ENCODE results near the gene NPAS2. TPM values are rescaled to one million over a fixed set of nuclear protein-coding genes. Genes with fewer than 3 reads are reported as not detected.

The NPAS2 gene
- polyA plus RNA-seq, 1 donor: 10.6 TPM

DNA sequence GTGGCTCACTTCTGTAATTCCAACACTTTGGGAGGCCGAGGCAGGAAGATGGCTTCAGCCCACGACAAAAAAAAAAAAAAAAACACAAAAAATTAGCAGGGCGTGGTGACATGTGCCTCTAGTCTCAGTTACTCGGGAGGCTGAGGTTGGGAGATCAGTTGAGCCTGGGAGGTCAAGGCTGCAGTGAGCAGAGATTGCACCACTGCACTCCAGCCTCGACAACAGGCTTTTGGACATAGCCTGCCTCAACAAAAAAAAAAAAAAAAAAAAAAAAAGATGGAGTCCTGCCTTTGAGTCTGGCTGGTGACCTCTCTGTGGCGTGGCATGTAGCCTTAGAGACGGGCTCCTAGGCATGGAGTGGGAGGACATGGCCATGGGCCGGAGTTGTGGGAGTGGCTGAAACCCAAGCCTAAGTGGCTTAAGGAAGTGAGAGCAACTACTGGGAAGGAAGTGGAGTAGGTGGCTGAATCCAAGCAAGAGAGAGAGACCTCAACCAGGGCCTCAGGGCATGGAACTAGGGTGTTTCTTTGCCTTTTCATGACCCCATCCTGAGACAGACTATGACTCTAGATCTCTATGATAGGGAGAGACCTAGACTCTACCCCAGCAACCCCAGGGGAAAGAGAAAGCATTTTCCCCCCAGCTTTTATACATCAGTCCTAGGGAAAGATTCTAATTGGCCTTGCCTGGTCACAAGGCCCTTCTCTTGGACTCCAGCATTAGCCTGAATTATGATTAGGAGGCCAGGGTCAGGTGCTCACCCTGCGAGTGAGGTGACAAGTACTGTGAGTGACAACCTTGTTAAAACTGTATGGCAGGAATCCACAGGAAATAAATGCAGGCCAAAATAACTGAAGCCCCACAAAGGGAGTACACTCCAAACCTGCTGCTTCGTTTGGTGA is 34.2 kb downstream of the NPAS2 start:
- no peak for DNase-seq (ENCODE audit: low read depth)

DNA sequence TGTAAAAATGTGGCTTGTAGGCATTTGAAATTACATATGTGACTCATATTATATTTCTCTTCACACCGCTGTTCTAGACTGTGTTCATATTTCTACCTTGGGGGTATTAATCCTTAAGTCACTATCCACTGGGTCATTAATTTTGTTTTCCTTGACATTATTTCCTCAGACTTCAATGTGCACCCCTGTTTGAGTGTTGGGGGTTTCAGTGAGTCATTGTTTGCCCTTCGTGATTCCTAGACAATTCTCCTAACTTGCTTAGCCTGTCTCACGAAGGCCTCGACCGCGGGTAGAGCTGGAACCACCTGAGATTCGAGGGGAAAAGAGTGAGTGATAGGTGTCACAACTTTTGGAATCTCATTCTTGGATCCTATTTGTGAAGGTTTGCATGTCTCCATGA is 35.1 kb downstream of the NPAS2 start:
- no peak for DNase-seq (ENCODE audit: low read depth)

DNA sequence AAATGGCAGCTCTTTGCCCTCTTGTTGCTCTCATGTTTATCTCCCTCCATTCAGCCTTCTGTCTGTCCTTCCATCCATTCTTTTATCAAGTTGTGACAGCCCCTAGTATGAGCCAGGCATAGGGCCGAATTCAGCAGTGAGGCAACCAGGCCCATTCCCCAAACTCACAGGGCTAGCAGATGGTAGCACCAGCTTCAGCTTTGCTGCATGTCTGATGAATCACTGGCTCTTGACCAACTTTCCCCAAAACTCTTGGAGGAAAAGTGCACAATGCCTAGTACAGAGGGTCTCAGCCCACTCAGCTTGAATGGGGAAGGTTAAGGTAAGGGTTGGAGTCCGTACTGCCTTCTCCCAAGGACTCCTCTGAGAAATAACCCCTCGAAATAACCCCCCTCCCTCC is 35.7 kb downstream of the NPAS2 start:
- no peak for DNase-seq (ENCODE audit: low read depth)

DNA sequence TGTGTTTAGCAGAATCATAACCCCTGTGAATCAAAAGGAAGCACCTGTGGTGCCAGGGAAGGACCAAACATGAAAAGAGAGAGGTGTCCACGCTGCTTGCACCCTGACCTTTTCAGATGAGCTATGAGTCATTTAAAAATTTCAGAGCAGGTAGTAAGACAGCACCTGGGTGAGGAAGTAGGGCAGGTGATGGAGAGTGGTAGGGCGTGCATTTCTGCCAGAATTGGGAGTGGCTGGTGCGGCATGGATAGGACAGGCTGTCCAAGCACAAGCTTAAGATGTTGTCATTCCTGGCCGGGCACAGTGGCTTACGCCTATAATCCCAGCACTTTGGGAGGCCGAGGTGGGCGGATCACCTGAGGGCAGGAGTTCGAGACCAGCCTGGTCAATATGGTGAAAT is 36.8 kb downstream of the NPAS2 start:
- no peak for DNase-seq (ENCODE audit: low read depth)

DNA sequence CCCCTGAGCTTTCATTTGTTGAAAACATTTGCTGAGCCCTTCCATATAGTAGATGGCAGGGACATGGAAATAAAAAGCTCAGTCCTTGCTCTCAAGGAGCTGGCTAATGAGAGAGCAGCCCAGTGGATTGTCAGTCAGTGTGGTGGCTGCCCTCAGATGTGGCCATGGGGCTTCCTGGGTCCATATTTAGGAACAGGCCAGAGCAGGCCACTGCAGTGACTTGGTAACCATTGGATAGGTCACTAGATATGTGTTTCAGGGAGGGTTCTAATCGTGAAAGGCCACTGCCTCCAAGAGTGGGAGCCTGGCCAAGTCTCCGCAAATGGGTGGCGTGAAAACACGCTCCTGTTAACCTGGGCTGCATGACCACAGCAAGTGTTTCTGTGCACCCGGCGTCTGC is 37.4 kb downstream of the NPAS2 start:
- no peak for DNase-seq (ENCODE audit: low read depth)

DNA sequence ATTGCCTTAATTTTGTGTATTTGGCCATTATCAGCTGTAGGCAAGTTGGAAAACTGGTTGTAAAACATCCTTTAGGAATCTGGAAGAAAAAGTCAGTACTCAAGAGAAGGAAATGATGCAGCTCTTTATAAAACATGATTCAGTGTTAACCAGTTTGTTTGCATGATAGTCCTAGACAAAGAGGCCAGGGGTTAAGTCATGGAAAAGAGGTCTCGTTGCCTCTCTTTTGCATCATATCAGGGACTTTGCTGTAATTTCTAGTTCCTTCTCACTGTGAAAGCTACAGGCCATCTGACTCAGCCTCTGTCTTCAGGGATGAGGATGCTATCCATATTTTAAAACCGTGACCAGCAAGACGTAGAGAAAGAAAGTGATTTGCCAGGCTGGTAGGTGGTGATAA is 38.0 kb downstream of the NPAS2 start:
- no peak for DNase-seq (ENCODE audit: low read depth)

DNA sequence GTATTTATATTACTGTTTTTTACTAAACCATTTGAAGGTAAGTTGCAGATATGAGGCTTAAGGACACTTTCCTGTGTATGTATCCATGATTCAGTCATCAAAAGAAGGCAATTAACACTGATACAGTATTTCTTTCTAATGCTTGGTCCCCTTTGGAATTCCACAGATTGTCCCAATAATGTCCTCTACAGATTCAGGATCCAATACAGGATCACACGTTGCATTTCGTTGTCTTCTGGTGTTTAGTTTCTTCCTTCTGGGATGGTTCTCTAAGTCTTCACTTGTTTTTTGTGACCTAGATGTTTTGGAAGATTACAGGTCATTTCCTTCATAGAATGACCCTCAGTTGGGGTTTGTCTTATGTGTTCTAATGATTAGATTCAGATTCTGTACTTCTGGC is 40.0 kb downstream of the NPAS2 start:
- DNase-seq (ENCODE audit: low read depth): no peak

DNA sequence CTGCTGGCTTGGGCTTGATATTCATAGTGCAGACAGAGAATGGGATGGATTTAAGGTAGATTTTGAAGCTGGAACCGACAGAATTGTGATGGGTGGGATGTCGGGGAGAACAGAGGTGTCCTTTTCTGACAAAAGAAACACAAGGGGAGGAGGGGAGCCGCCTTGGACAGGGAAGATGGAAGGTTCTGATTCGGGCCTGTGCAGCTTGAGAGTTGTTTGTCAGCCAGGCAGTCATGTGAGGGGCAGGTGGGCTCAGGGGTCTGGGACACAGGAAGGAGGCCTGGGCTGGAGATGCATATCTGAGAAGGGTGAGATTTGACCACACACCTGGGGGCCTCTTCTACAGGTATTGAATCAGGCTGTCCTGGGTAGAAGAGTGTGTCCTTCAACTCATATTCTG is 41.4 kb downstream of the NPAS2 start:
- DNase-seq (ENCODE audit: low read depth): no peak

DNA sequence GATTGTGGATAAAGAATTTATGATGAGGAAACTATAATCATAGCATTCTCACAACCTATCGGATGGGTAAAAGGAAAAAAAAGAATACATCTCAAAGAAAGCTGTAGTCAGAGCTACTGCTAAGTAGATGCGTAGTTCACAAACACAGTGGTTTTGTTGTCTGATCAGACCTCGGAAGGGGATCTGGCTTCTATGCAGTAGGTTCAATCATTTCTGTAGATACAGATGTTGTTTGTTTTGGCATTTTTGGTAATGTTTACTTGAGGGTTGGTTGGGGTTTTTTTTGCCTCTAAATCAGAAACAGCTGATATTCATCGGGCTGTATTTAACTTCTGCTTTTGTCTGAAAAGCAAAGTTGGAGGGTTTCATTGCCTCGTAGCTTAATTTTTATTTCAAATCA is 42.1 kb downstream of the NPAS2 start:
- no peak for DNase-seq (ENCODE audit: low read depth)

DNA sequence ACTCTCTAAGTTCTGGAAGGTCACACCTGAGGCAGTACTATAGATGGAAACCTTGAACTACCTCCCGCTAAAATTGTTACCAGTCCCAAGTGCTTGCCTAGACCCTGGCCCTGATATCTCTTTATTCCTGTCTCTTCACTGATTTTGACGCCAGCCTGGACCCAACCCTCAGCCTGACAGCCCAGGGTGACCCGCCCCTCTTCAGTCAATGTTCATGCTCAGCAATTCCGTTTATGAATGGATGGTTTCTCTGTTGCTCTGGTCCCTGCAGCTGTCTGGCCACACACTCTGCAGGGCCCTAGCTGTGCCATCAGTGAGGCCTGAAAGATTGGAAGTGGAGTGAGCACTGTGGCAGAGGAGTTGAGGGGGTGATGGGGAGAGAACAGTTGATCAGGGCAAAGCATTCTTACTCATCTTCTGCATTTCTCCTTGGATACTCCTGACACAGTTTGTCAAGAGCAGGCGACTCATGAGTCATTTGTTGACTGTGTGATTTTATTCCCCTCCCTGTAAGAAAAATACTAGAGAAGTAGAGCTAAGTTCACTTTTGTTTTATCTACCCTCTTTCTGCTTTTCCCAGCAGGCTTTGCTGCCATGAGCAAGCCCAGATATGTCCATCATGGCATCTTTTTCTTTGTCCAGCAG is 46.0 kb downstream of the NPAS2 start:
- no peak for DNase-seq (ENCODE audit: low read depth)

DNA sequence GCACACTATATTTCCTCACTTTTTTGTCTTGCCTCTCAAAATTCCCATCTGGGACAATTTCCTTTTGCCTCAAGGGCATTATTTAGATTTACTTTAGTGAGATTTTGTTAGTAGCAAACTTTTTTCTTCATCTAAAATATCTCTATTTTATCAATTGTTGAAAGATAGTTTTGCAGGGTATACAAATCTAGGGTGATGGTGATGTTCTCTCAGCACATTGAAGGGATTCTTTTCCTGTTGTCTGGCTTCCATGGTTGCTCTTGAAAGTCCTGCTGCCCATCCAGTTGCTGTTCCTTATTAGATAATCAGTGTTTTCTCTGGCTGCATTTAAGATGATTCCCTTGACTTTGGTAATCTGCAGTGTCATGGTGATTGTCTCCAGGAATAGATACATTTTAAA is 48.1 kb downstream of the NPAS2 start:
- DNase-seq (ENCODE audit: low read depth): no peak

DNA sequence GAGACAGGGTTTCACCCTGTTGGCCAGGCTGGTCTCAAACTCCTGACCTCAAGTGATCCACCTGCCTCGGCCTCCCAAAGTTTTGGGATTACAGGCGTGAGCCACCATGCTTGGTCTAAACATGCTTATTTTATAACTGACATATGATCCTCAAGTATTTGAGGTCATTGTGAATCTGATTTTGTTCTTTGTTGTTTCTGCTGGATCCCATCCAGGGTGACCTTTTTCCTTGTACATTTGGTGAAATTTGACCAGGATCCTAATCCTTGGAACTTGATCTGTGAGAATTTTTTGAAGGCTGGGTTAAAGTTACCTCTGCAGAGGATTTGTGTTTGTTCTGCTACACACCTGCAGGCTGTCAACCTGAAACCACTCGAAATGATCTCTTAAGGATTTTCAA is 49.2 kb downstream of the NPAS2 start:
- DNase-seq (ENCODE audit: low read depth): no peak

DNA sequence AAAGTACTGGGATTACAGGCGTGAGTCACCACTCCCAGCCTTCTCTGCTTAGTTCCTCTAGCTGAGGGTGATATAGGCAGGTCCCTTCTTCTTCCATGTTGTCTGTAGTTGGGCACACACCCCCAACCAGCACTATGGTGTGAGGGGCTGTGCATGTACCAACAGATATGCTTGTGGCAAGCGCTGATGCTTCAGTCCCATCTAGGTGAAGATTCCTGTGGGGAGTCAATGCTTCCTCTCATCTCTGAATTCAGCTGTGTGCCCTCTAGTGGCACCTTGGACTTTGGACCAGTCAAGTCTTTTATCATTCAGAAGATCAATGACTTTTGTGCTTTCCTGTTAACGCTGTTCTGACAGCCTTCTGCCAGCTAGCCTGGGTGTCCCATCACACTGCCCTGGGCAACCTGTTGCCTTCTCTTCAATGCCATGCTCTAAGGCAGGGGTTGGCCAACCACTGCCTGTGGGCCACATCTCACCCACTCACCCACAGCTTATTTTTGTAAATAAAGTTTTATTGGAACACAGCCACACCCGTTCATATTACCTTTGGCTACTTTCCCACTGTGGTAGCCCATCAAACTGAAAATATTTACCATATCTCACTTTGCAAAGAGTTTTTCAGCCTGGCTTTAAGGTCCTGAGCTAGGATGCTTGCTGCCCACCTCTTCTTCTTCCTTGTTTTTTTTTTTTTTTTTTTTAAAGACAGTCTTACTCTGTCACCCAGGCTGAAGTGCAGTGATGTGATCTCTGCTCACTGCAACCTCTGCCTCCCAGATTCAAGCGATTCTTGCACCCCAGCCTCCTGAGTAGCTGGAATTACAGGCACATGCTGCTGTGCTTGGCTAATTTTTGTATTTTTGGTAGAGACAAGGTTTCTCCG is 51.0 kb downstream of the NPAS2 start:
- DNase-seq (ENCODE audit: low read depth): no peak

DNA sequence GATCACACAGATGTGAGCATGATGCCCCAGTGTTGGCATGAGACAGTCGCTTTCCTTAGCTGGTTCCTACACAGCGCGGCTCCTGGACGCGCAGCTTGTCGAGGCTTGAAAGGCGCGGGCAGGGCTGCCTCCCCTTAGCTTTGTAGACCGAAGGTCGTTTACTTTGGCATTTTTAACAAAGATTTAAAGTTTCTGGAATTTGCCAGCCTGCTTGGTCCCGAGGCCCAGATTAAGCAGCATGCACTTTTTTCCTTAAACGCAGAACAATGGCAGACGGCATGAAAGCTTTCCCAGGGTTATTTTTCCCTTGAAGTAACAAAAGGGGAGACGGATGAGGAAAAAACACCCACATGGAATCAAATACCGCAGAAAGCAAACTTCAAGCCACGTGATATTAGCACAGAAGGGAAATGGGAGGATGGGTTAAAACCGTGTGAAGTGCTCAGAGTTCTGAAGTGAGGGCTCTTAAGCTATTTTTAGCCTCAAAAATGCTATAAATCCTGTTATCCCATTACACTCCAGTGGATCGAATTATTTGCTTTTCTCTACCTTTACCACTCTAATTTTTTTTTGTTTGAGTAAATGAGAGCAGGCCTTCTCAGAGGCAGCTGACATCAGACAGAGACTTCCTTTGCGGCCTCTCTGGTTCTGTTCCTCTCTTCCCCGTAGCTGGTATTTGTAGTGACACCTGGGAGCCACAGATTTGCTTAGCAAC is 55.7 kb downstream of the NPAS2 start:
- DNase-seq (ENCODE audit: low read depth): no peak

DNA sequence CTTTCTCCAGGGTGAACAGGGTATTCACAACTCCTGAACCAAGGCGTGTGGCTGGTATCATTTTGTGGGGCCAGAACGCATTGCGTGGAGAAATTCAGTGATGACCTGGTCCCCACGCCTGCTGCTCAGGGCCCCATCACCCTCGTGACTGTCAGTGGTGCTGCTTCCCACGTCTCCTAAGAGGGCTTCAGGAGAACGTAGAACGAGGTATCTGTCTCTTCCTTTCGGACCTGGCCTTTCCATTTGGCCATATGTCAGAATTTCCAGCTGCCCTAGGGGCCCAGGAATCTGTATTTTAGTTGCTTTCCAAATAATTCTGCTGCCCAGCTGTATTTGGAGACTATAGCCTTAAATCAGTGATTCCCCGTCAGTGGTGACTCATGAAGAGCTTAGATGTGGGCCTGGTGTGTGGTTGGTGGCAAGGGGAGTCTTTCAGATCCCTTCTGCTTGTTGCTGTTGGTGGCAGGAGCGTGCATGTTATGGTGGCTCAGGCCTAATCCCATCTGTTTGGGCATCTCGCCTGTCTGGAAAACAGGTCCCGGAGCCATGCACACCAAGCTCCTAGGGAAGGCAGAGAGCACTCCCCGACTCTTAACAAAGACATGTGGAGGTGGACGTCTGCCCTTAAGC is 56.4 kb downstream of the NPAS2 start:
- no peak for DNase-seq (ENCODE audit: low read depth)

DNA sequence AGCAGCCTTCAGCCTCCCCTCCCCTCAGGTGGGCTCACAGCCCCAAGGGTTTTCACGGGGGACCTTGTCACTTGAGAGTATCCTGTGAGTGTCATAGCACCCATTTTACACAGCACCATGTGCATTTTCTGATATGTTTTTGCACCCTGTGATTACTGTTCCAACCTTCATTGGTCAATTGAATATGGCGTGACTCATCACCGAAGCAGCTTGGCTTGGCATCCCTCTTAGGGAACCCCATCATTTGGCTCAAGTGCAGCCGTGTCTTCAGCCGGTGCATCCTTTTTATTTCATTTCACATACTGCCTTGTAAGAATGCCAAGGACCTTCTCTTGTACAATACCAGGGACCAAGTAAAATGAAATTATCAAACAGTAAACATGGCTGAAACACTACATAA is 57.6 kb downstream of the NPAS2 start:
- no peak for DNase-seq (ENCODE audit: low read depth)

DNA sequence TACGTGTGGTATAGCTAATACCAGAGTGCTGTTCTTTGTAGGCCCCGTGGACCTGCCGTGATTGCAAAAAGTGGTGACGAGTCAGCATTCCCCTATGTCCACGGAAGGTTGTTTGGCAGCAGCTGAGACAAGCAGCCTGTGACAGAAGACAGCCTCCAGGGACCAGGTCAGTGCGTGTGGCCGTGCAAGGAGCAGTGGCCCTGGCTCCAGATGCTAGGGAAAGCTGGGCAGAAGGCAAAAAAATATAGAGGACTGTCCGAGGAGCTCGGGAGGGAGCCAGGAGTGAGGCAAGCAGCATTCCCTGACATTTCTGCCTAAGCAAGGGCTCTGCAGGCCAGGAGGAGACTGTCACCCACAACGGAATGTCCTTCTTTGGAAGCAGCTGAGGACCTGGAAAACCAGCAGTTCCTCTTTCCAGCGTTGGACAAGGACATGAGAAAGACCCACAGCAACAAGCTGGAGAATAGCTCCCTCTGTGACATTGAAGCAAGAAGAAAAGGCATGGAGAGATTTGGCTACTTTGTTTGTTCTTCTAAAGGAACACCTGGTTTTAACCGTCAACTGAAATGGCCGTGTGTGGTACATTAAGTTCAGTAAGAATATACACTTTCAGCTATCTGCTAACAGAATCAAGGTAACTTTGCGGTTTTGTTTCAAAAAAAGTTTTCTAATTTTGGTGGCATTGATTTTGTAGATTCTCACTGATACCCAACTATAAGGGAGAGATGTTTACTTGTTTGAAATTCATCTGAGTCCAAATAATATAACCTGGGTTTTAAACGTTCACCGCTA is 58.3 kb downstream of the NPAS2 start:
- DNase-seq (ENCODE audit: low read depth): no peak

DNA sequence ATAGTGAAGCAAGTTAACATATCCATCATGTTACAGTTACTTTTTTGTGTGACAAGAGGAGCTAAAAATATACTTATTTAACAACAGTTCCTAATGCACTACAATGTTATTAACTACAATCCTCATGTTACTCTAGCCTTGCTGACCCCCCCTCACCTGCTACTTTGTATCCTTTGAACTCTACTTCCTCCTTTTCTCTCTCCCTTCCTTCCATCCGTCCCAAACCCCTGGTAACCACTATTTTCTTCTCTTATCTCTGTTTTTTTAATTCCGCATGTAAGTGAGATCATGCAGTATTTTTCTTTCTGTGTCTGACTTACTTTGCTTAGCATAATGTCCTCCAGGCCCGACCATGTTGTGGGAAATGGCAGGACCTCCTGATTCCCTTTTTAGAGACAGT is 59.4 kb downstream of the NPAS2 start:
- no peak for DNase-seq (ENCODE audit: low read depth)

DNA sequence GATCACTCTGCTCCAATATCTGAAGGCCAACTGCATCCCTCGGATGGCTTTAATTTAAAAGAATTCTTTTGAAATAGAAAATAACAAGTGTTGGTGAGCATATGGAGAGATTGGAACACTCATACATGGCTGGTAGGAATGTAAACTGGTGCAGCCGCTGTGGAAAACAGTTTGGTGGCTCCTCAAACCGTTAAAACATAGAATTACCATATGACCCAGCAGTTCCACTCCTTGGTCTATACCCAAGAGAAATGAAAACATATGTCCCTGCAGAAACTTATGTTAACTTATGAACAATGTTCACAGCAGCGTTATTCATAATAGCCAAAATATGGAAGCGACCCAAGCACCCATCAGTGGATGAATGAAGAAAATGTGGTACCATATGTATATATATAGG is 60.1 kb downstream of the NPAS2 start:
- no peak for DNase-seq (ENCODE audit: low read depth)

DNA sequence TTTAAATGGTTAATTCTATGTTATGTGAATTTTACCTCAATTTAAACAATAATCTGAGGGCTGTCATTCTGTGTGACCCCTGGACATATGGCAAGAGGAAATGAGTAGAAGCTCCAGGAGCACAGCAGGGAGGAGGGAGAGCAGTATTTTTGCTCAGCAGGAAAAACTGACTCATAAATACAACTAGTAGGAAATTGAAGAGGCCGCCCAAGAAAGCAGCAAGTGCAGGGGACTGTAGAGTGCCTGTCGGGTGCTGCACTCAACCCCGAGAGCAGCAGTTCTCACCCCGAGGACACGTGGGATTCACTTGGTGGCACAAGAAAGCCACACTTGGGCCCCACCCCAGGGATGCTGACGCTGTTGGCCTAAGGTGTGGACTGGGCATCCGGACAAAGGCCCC is 60.8 kb downstream of the NPAS2 start:
- DNase-seq (ENCODE audit: low read depth): no peak

Measured in forelimb muscle (tissue), 1 donor.